Measurements from ENCODE around the gene HARBI1. TPM values are rescaled to one million over a fixed set of nuclear protein-coding genes. Genes with fewer than 3 reads are reported as not detected.

HARBI1 gene
- total and polyA plus RNA-seq, 2 of the 8 experiments (the other 6 are each of a cell fraction or from before 2014, with no cell fraction given), result 3.8 to 5.1 TPM

DNA sequence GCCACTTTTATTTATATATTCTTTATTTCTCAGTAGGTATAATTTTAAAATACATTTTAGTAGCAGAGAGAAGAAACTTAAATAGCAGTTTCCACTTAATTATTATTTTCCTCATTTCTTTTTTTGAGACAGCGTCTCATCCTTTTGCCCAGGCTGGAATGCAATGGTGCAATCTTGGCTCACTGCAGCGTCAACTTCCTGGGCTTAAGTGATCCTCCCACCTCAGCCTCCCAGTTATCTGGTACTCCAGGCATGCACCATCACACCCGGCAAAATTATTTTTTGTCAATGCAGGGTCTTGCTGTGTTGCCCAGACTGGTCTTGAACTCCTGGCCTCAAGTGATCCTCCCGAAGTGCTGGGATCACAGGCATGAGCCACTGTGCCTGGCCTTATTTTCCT is 38.6 kb upstream of the HARBI1 start:
- Histone ChIP-seq H4K8ac (ENCODE audit: extremely low read depth, insufficient read depth, low read length) (no peak overlapping the region), H4K5ac (ENCODE audit: insufficient read length, low read depth, low read length) (no peak overlapping the region), H2BK12ac (ENCODE audit: low read depth, low read length) (no peak overlapping the region), H2AFZ (ENCODE audit: low read length) (no peak overlapping the region), H4K20me1 (replicated peaks in 1 of 2; ENCODE audit: control insufficient read depth in 1 of 2, insufficient read depth in 2 of 2, low read length in 2 of 2) (peaks cover 0 to 1% of the 10 kb centered on the region in 2 experiments), H3K9me3 (ENCODE audit: insufficient read depth in 2 of 2, low read depth in 1 of 2, low read length in 1 of 2) (no peaks in the 10 kb centered on the region), H3K9ac (replicated peaks in 1 of 4; ENCODE audit: extremely low read depth in 1 of 4, low read depth in 3 of 4, low read length in 3 of 4) (no peak overlapping the region), H3K23ac (ENCODE audit: insufficient read length) (no peak overlapping the region), H3K4me1 (replicated peaks in 1 of 4; ENCODE audit: control insufficient read depth in 3 of 4, insufficient read depth in 4 of 4, low read length in 3 of 4) (no peaks in the 10 kb centered on the region), H2BK120ac (replicated peaks; ENCODE audit: low read depth, low read length) (no peak overlapping the region), H3K4me3 (ENCODE audit: extremely low read depth in 1 of 4, insufficient read depth in 2 of 4, low read depth in 3 of 4, low read length in 4 of 4) (no peak overlapping the region), H3K27me3 (replicated peaks in 1 of 4; ENCODE audit: control insufficient read depth in 3 of 4, extremely low read depth in 1 of 4, insufficient read depth in 3 of 4, low read length in 3 of 4) (no peaks in the 10 kb centered on the region), H3K23me2 (ENCODE audit: low read depth, low read length) (no peaks in the 10 kb centered on the region), H3K56ac (replicated peaks; ENCODE audit: insufficient read length, low read depth, low read length) (no peak overlapping the region), H2BK15ac (ENCODE audit: low read length) (no peak overlapping the region), H4K91ac (replicated peaks; ENCODE audit: insufficient read length, low read length) (no peak overlapping the region), H3K4ac (replicated peaks; ENCODE audit: insufficient read length, low read depth, low read length) (no peak overlapping the region), H2BK5ac (ENCODE audit: low read depth, low read length) (no peak overlapping the region), H2AK5ac (ENCODE audit: low read depth, low read length) (no peak overlapping the region), H3K79me1 (ENCODE audit: low read depth, low read length) (no peaks in the 10 kb centered on the region), H3K18ac (ENCODE audit: extremely low read depth, low read length) (no peak overlapping the region), H3K79me2 (ENCODE audit: control insufficient read depth in 1 of 2, insufficient read depth in 2 of 2, low read length in 2 of 2) (no peaks in the 10 kb centered on the region), H3K36me3 (ENCODE audit: control insufficient read depth in 2 of 4, insufficient read depth in 4 of 4, low read length in 3 of 4) (peaks cover 10 to 66% (median 39%) of the 10 kb centered on the region in 4 experiments), H3K14ac (ENCODE audit: insufficient read length) (no peak overlapping the region), H3K4me2 (ENCODE audit: insufficient read depth in 1 of 2, low read depth in 2 of 2, low read length in 2 of 2) (no peak overlapping the region), H3K27ac (ENCODE audit: low read depth, low read length) (no peak overlapping the region), H2BK20ac (ENCODE audit: low read length) (no peak overlapping the region)
- 89% methylated on average over 4 of the region's 4 CpGs; no CpG with 5 or more reads in 1 of the 2 experiments for WGBS, 2 experiments (ENCODE audit: extremely low coverage in 1 of 2, insufficient coverage in 1 of 2, insufficient read length in 1 of 2, insufficient replicate concordance in 2 of 2, low coverage in 1 of 2, low lambda C conversion rate in 2 of 2, missing lambda C conversion rate in 1 of 2)
- DNase-seq (ENCODE audit: low read depth in 1 of 2, low spot score in 2 of 2) (no peak), FAIRE-seq (no peak)
- no peak for TF ChIP-seq SP1 (IDR thresholded peaks at IDR 0.05; ENCODE audit: low read depth, low read length)
- TF ChIP-seq GABPA (IDR thresholded peaks at IDR 0.05; ENCODE audit: borderline replicate concordance, insufficient read depth, low read length), result no peak
- no peak for TF ChIP-seq CEBPB (IDR thresholded peaks at IDR 0.05; ENCODE audit: low read depth, low read length)
- TF ChIP-seq CHD2 (IDR thresholded peaks at IDR 0.05; ENCODE audit: low read length), result no peak
- TF ChIP-seq RNF2 (IDR thresholded peaks at IDR 0.05; ENCODE audit: borderline replicate concordance, low read depth, low read length, missing control alignments, poor library complexity, severe bottlenecking), result no peak
- no peak for TF ChIP-seq POU5F1 (IDR thresholded peaks at IDR 0.05; ENCODE audit: low read depth, low read length)
- no peak for TF ChIP-seq SP4 (IDR thresholded peaks at IDR 0.05; ENCODE audit: low read length)
- no peak for TF ChIP-seq CHD1 (IDR thresholded peaks at IDR 0.05; ENCODE audit: low read depth, low read length)
- TF ChIP-seq POLR2A (IDR thresholded peaks at IDR 0.05; ENCODE audit: control extremely low read depth in 1 of 2, low read depth in 2 of 2, low read length in 2 of 2), result no peak
- no peak for TF ChIP-seq SIX5 (IDR thresholded peaks at IDR 0.05; ENCODE audit: low read depth, low read length)
- TF ChIP-seq NANOG (IDR thresholded peaks at IDR 0.05; ENCODE audit: insufficient read depth, low read depth, low read length, poor library complexity, severe bottlenecking), result no peak
- TF ChIP-seq RAD21 (IDR thresholded peaks at IDR 0.05 in 1 of 2, conservative IDR thresholded peaks at IDR 0.05 in 1 of 2; ENCODE audit: low read depth in 2 of 2, low read length in 2 of 2), result no peak
- TF ChIP-seq MAFK (IDR thresholded peaks at IDR 0.05; ENCODE audit: low read depth, low read length), result no peak
- no peak for TF ChIP-seq ZNF274 (IDR thresholded peaks at IDR 0.05; ENCODE audit: borderline replicate concordance, extremely low read depth, low read length)
- POLR2A ChIA-PET (ENCODE audit: partially characterized antibody), result interaction anchor here (1.4 kb wide), 1 partner anchor 11 kb away, joined by 3 read pairs; no protein-coding TSS in a partner anchor
- CTCF ChIA-PET (ENCODE audit: partially characterized antibody), result interaction anchor here (0.7 kb wide), 1 partner anchor 58 kb away, joined by 3 read pairs; no protein-coding TSS in a partner anchor

All from H1 (cell line).